H1 (cell line): ENCODE measurements around the gene CFAP65. TPM values are rescaled to one million over a fixed set of nuclear protein-coding genes. Genes with fewer than 3 reads are reported as not detected.

Source experiments
- CBX5 ChIP-seq: fragments of 300-800, 300-1000 bp; sonication (generic); IDR thresholded peaks from 2 replicates; pipeline ENCODE4 v1.7.1; 2016; ENCODE audit warnings: antibody characterized with exemption, low read length, low read depth
- GTF2F1 ChIP-seq: IDR thresholded peaks from 2 replicates; pipeline ENCODE4 v1.6.1; 2012; ENCODE audit warnings: low read depth, low read length, improper control_type of control experiment, borderline replicate concordance
- HDAC6 ChIP-seq: IDR thresholded peaks from one replicate; pipeline ENCODE4 v1.7.1; 2012; ENCODE audit warnings: low read depth, mild to moderate bottlenecking, inconsistent platforms, low read length, moderate library complexity
- POU5F1 ChIP-seq: IDR thresholded peaks from 2 replicates; pipeline ENCODE4 v1.6.1; 2011; ENCODE audit warnings: low read depth, mild to moderate bottlenecking, low read length, moderate library complexity
- RAD21 ChIP-seq, 2 experiments: IDR thresholded peaks in 1 of 2; conservative IDR thresholded peaks in 1 of 2; 2 replicates each; pipeline ENCODE4 v1.6.1; 2011; ENCODE audit warnings: low read depth in 2 of 2, low read length in 2 of 2, improper control_type of control experiment in 1 of 2, inconsistent platforms in 1 of 2, mild to moderate bottlenecking in 1 of 2, moderate library complexity in 1 of 2
- RBBP5 ChIP-seq: IDR thresholded peaks from 2 replicates; pipeline ENCODE4 v1.7.1; 2012; ENCODE audit warnings: low read depth, mild to moderate bottlenecking, inconsistent platforms, low read length, moderate library complexity, borderline replicate concordance
- SIRT6 ChIP-seq: IDR thresholded peaks from one replicate; pipeline ENCODE4 v1.7.1; 2012; ENCODE audit warnings: low read length, inconsistent platforms
- SIX5 ChIP-seq: IDR thresholded peaks from 2 replicates; pipeline ENCODE4 v1.6.1; 2011; ENCODE audit warnings: mild to moderate bottlenecking, low read depth, low read length
- SUZ12 ChIP-seq: fragments of 200-600 bp; sonication (generic); IDR thresholded peaks from 2 replicates; pipeline ENCODE4 v1.6.1; 2012; ENCODE audit warnings: mild to moderate bottlenecking, inconsistent platforms, low read length, moderate library complexity, mixed read lengths
- polyA plus RNA-seq, 7 experiments: library from polyadenylated mRNA; depleted of rRNA in 3 of 7; stranded (reverse) in 5 of 7; unstranded in 2 of 7; fragments of >200 nt in 5 of 7; fragments of 200-250 nt in 2 of 7; gene quantifications; 1 replicate in 5 of 7; 2 replicates in 1 of 7; 4 replicates in 1 of 7; pipeline versions ENCODE4 v1.2.1 to v1.2.3, GENCODE V29; 2011 to 2013; ENCODE audit warnings: missing spikeins in 2 of 7, mixed read lengths in 2 of 7
- total RNA-seq: library from RNA; stranded (reverse); fragmentation: NEBNext Ultra II Directional; extraction: Animal tissue kit (Norgen Biotek cat#: 25700); gene quantifications from 2 replicates; pipeline ENCODE4 v1.2.1, GENCODE V29; 2021

Gene CFAP65
- total and polyA plus RNA-seq, 2 of the 8 experiments (the other 6 are each of a cell fraction or from before 2014, with no cell fraction given) = 0.19 to 0.45 TPM

DNA sequence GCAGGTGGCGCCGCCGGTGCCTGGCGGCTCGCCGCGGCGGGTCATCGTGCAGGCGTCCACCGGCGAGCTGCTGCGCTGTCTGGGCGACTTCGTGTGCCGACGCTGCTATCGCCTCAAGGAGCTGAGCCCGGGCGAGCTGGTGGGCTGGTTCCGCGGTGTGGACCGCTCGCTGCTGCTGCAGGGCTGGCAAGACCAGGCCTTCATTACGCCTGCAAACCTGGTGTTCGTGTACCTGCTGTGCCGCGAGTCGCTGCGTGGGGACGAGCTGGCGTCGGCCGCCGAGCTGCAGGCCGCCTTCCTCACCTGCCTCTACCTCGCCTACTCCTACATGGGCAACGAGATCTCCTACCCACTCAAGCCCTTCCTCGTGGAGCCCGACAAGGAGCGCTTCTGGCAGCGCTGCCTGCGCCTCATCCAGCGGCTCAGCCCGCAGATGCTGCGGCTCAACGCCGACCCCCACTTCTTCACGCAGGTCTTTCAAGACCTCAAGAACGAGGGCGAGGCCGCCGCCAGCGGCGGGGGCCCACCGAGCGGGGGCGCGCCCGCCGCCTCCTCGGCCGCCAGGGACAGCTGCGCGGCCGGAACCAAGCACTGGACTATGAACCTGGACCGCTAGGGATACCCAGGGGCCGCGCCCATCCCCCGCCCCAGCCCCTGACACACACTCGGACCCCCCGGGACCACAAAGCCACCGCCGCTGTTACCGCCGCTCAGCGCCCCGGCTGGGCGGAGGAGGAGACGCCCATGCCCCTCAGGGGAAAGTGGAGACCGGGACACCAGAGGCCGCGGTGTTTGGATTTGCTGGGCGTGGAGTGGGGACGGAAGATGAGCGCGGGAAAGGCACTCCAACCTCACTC lies 80.8 kb downstream of the CFAP65 start (continued):
- TF ChIP-seq POU5F1 (no peak), CBX5 (no peak), SIX5 (no peak), GTF2F1 (no peak), RBBP5 (no peak), RAD21 (IDR thresholded peaks at IDR 0.05 in 1 of 2, conservative IDR thresholded peaks at IDR 0.05 in 1 of 2; ENCODE audit: low read depth in 2 of 2, low read length in 2 of 2) (no peak), HDAC6 (no peak), SIRT6 (no peak), SUZ12 (peak; percentile 99)
